DMS 273 (cell line): ENCODE results near the gene ELMOD1.
A peak's percentile ranks its signal among the peaks of the same experiment; 100 is the strongest.

Experiments
- DNase-seq: peaks from one replicate; lab custom pipeline; 2025; ENCODE audit not compliant: unreplicated experiment; lab: John Stamatoyannopoulos, UW

The ELMOD1 gene

GRCh38 chr11:107683807-107684206, 92.9 kb downstream of the ELMOD1 start:
- peak; percentile 53 for DNase-seq

GRCh38 chr11:107688322-107688918, 97.5 kb downstream of the ELMOD1 start:
- DNase-seq = no peak

GRCh38 chr11:107689317-107690202, 98.6 kb downstream of the ELMOD1 start:
- peak; percentile 84 for DNase-seq

- no peak for DNase-seq
Observed at GRCh38 chr11:107691000-107691750, 100.2 kb downstream of the ELMOD1 start.

- no peak for DNase-seq
Observed at GRCh38 chr11:107695446-107695845, 104.5 kb downstream of the ELMOD1 start.

GRCh38 chr11:107696140-107696539, 105.2 kb downstream of the ELMOD1 start:
- DNase-seq = no peak

- DNase-seq = no peak
Observed at GRCh38 chr11:107697291-107697690, 106.3 kb downstream of the ELMOD1 start.

GRCh38 chr11:107699371-107700285, 108.7 kb downstream of the ELMOD1 start:
- DNase-seq = no peak

GRCh38 chr11:107702109-107702660, 111.2 kb downstream of the ELMOD1 start:
- DNase-seq = no peak

GRCh38 chr11:107702723-107703122, 111.8 kb downstream of the ELMOD1 start:
- DNase-seq = no peak

- DNase-seq = no peak
Observed at GRCh38 chr11:107704451-107704850, 113.5 kb downstream of the ELMOD1 start.

GRCh38 chr11:107705027-107705426, 114.1 kb downstream of the ELMOD1 start:
- no peak for DNase-seq

- no peak for DNase-seq
Observed at GRCh38 chr11:107706531-107706930, 115.6 kb downstream of the ELMOD1 start.

- no peak for DNase-seq
Observed at GRCh38 chr11:107707215-107707671, 116.3 kb downstream of the ELMOD1 start.

GRCh38 chr11:107707807-107708206, 116.9 kb downstream of the ELMOD1 start:
- no peak for DNase-seq

GRCh38 chr11:107708792-107709191, 117.8 kb downstream of the ELMOD1 start:
- DNase-seq = no peak

GRCh38 chr11:107710301-107710700, 119.4 kb downstream of the ELMOD1 start:
- no peak for DNase-seq

- DNase-seq = peak; percentile 42
Observed at GRCh38 chr11:107711861-107712755, 121.2 kb downstream of the ELMOD1 start, which contains the start of gene SLN. Gene SLN, minus strand, starts transcription at chr11:107712056.

GRCh38 chr11:107713009-107713408, 122.1 kb downstream of the ELMOD1 start:
- DNase-seq = peak; percentile 86
